ENCODE results near the gene CHPF2.

DNA sequence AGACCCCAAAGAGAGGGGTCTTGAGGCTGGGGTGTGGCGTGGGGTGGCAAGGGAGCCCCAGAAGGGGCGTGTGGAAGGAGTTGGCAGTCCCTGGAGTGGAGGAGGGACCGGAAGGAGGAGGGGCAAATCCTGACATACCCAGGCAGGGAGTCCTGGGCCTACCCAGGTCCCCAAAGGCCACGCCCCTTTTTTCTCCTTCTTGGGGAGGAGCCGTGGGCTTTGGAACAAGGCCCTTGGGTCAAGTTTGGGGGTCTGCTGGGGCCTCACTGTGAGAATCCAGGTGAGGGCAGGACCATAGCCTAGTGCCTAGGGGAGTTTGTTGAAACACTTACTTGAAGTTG is 17.4 kb downstream of the CHPF2 start:
- no peak for TF ChIP-seq POLR2A (IDR thresholded peaks at IDR 0.05)
- no peak for TF ChIP-seq CTCF (IDR thresholded peaks at IDR 0.05)
- no peak for TF ChIP-seq EP300 (IDR thresholded peaks at IDR 0.05)
